Transverse colon (tissue), 4 donors: ENCODE results near the gene PKP1. TPM values are rescaled to one million over a fixed set of nuclear protein-coding genes. Genes with fewer than 3 reads are reported as not detected.

Source experiments
- DNase-seq: peaks from one replicate; pipeline ENCODE4 v3.0.0-alpha.2; 2019
- H3K27ac ChIP-seq, 4 donors: fragments of 200-600 bp; sonication (generic); 2 replicates each; pipeline ENCODE4 v1.5.1; 2016 to 2018; ENCODE audit warnings: inconsistent platforms in 4 of 4
- H3K27me3 ChIP-seq: fragments of 200-600 bp; sonication (generic); 2 replicates; pipeline ENCODE4 v1.5.1; 2017; ENCODE audit warnings: inconsistent platforms
- H3K36me3 ChIP-seq, 4 donors: fragments of 200-600 bp; sonication (generic); 2 replicates each; pipeline ENCODE4 v1.5.1; 2017 to 2019; ENCODE audit warnings: inconsistent platforms in 4 of 4
- H3K4me1 ChIP-seq, 4 donors: fragments of 200-600 bp; sonication (generic); 2 replicates each; pipeline ENCODE4 v1.5.1; 2017 to 2020; ENCODE audit warnings: inconsistent platforms in 4 of 4
- H3K4me3 ChIP-seq, 4 donors: fragments of 200-600 bp; sonication (generic); 1 replicate in 1 of 4; 2 replicates in 3 of 4; pipeline versions ENCODE4 v1.5.1 to v1.6.1; 2017 to 2019; ENCODE audit warnings: inconsistent platforms in 4 of 4
- H3K9me3 ChIP-seq, 2 donors: fragments of 200-600 bp; sonication (generic); 2 replicates each; pipeline ENCODE4 v1.5.1; 2017 to 2019; ENCODE audit warnings: inconsistent platforms in 2 of 2
- EP300 ChIP-seq: sonication (generic); formaldehyde crosslinking; IDR thresholded peaks from one replicate; pipeline ENCODE4 v1.6.1; 2017; ENCODE audit warnings: antibody characterized with exemption, low read depth
- POLR2A ChIP-seq: fragments of 450-650 bp; IDR thresholded peaks from one replicate; pipeline ENCODE4 v1.6.1; 2016; ENCODE audit warnings: antibody characterized with exemption, mild to moderate bottlenecking, moderate library complexity
- POLR2AphosphoS5 ChIP-seq, 3 donors: sonication (generic); formaldehyde crosslinking; IDR thresholded peaks; one replicate each; pipeline ENCODE4 v1.6.1; 2016; ENCODE audit warnings: antibody characterized with exemption in 3 of 3
- WGBS, 2 donors: methylation state at CpG; one replicate each; pipeline ENCODE4 v1.1.5; 2018; ENCODE audit warnings: low coverage in 1 of 2; 5-methylcytosine and 5-hydroxymethylcytosine counted together
- in situ Hi-C, 4 donors: fragments of 200-750 bp; cut with MboI; loops; one replicate each; pipeline versions ENCODE4 v1.15.0 to v1.15.1; 2017; ENCODE audit warnings: low sequenced_read_pairs in 3 of 4, low pct_ligation_motif_present in 1 of 4, low pct_unique_long_range_greater_than_20kb in 1 of 4
- intact Hi-C: fragments of 100-400 bp; cut with DNase I; formaldehyde crosslinking; loops from one replicate; pipeline ENCODE4 v1.15.1; 2023; ENCODE audit warnings: low total_unique reads
- total RNA-seq, 4 donors: library from RNA; depleted of rRNA; stranded (reverse); fragments of >200 nt; gene quantifications; one replicate each; pipeline ENCODE4 v1.1.0, GENCODE V29; 2016
- TF ChIP-seq, protein P1 (sequence below), 5 experiments: fragments of 200-600 bp in 3 of 5; fragments of 450-650 bp in 2 of 5; sonication (generic) in 3 of 5; IDR thresholded peaks; 1 replicate in 2 of 5; 2 replicates in 3 of 5; pipeline ENCODE4 v1.5.1; 2016 to 2017; ENCODE audit warnings: antibody characterized with exemption in 5 of 5, inconsistent platforms in 3 of 5, mild to moderate bottlenecking in 2 of 5, moderate library complexity in 1 of 5

The PKP1 gene
- total RNA-seq, 4 donors from 2014 or later = 0.14 to 0.32 TPM; not detected in 2

- H3K4me3 ChIP-seq = no peak overlapping the region
- DNase-seq = no peak
- no peaks in the 10 kb centered on the region for H3K36me3 ChIP-seq
- TF ChIP-seq, protein P1, sequence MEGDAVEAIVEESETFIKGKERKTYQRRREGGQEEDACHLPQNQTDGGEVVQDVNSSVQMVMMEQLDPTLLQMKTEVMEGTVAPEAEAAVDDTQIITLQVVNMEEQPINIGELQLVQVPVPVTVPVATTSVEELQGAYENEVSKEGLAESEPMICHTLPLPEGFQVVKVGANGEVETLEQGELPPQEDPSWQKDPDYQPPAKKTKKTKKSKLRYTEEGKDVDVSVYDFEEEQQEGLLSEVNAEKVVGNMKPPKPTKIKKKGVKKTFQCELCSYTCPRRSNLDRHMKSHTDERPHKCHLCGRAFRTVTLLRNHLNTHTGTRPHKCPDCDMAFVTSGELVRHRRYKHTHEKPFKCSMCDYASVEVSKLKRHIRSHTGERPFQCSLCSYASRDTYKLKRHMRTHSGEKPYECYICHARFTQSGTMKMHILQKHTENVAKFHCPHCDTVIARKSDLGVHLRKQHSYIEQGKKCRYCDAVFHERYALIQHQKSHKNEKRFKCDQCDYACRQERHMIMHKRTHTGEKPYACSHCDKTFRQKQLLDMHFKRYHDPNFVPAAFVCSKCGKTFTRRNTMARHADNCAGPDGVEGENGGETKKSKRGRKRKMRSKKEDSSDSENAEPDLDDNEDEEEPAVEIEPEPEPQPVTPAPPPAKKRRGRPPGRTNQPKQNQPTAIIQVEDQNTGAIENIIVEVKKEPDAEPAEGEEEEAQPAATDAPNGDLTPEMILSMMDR (IDR thresholded peaks at IDR 0.05) = no peak
- no peak for TF ChIP-seq POLR2AphosphoS5 (IDR thresholded peaks at IDR 0.05)
- no peak for TF ChIP-seq EP300
- TF ChIP-seq POLR2A = no peak
- peaks cover 6% of the 10 kb centered on the region for H3K27me3 ChIP-seq
- H3K9me3 ChIP-seq = no peaks in the 10 kb centered on the region
- 75% methylated on average over 10 of the region's 10 CpGs; no CpG with 5 or more reads in 1 of the 2 donors for WGBS, 2 donors
- no peaks in the 10 kb centered on the region for H3K4me1 ChIP-seq
- in situ Hi-C loops (loop anchor here in 3 of 4 donors (10.0 to 25.0 kb wide), 2 partner anchors 93 to 95 kb away; no protein-coding TSS in a partner anchor), intact Hi-C loops (no loop called here)
- no peak overlapping the region for H3K27ac ChIP-seq
Observed at GRCh38 chr1:201357636-201358348, 74.5 kb downstream of the PKP1 start.

- Histone ChIP-seq H3K27me3 (peaks cover 3% of the 10 kb centered on the region), H3K27ac (no peak overlapping the region), H3K36me3 (no peaks in the 10 kb centered on the region), H3K9me3 (no peaks in the 10 kb centered on the region), H3K4me1 (no peaks in the 10 kb centered on the region), H3K4me3 (no peak overlapping the region)
- 80% methylated on average over 3 of the region's 4 CpGs; no CpG with 5 or more reads in 1 of the 2 donors for WGBS, 2 donors
- TF ChIP-seq, protein P1 (IDR thresholded peaks at IDR 0.05) = no peak
- TF ChIP-seq POLR2A = no peak
- no peak for TF ChIP-seq EP300
- TF ChIP-seq POLR2AphosphoS5 (IDR thresholded peaks at IDR 0.05) = no peak
- intact Hi-C loops = no loop called here
- in situ Hi-C loops = loop anchor here in 3 of 4 donors (10.0 to 25.0 kb wide), 2 partner anchors 94 to 96 kb away; no protein-coding TSS in a partner anchor
- DNase-seq = no peak
Observed at GRCh38 chr1:201358596-201358995, 75.3 kb downstream of the PKP1 start.

DNA sequence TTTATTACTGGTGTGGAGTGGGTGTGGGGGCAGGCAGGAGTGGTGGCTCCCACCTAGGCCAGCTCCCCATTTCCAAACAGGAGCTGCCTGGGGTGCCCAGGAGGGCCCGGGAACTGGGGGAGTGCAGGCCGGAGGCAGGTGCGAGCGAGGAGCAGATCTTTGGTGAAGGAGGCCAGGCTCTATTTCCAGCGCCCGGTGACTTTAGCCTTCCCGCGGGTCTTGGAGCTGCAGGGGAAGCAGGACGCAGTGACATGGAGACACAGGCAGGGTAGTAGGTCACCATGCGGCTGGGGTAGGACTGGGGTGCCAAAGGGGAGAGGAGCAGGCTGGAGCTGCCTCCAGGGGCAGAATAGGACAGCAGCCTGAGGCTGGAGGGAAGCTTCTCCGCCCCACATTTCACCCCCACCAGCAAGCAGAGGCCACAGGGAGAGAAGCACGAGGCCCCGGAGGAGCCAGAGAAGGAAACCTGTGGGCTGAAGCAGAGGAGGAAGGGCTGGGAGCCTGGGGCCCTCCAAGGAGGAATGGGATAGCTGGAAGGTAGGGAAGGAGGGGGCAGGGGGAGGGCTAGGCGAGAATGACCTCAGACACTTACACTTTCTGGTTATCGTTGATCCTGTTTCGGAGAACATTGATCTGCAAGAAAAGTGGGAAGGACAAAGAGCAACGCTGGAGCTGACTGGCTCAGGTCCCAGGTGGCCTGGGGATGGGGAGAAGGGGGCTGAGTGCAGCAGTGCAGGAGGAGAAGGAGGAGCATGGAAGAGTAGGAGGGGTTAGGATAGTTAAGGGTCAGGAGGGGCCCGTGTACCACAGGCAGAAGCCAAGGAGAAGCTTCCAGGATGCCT is 75.9 kb downstream of the PKP1 start:
- in situ Hi-C loops = loop anchor here in 3 of 4 donors (10.0 to 25.0 kb wide), 2 partner anchors 94 to 97 kb away; no protein-coding TSS in a partner anchor
- no peaks in the 10 kb centered on the region for H3K36me3 ChIP-seq
- no peak for DNase-seq
- no peaks in the 10 kb centered on the region for H3K9me3 ChIP-seq
- 48 to 80% methylated on average over 5 to 18 of the region's 18 CpGs for WGBS, 2 donors
- no peaks in the 10 kb centered on the region for H3K27me3 ChIP-seq
- no peak overlapping the region for H3K27ac ChIP-seq
- no peak for TF ChIP-seq POLR2AphosphoS5 (IDR thresholded peaks at IDR 0.05)
- TF ChIP-seq, protein P1 (IDR thresholded peaks at IDR 0.05) = no peak
- no peak for TF ChIP-seq EP300
- TF ChIP-seq POLR2A = no peak
- no peak overlapping the region for H3K4me3 ChIP-seq
- no peaks in the 10 kb centered on the region for H3K4me1 ChIP-seq
- intact Hi-C loops = no loop called here

- in situ Hi-C loops (loop anchor here in 3 of 4 donors (10.0 to 25.0 kb wide), 2 partner anchors 95 to 98 kb away; no protein-coding TSS in a partner anchor), intact Hi-C loops (loop anchor here (5.0 kb wide), 1 partner anchor 108 kb away; no protein-coding TSS in a partner anchor)
- DNase-seq = no peak
Observed at GRCh38 chr1:201359873-201360210, 76.5 kb downstream of the PKP1 start.

More at GRCh38 chr1:201359873-201360210, 76.5 kb downstream of the PKP1 start:
- Histone ChIP-seq H3K4me1 (no peaks in the 10 kb centered on the region), H3K4me3 (no peak overlapping the region), H3K27ac (no peak overlapping the region), H3K9me3 (no peaks in the 10 kb centered on the region), H3K36me3 (no peaks in the 10 kb centered on the region), H3K27me3 (no peaks in the 10 kb centered on the region)
- 84% methylated on average over 2 of the region's 2 CpGs; no CpG with 5 or more reads in 1 of the 2 donors for WGBS, 2 donors
- TF ChIP-seq POLR2AphosphoS5 (IDR thresholded peaks at IDR 0.05) (no peak), POLR2A (no peak), EP300 (no peak)
- TF ChIP-seq, protein P1 (IDR thresholded peaks at IDR 0.05) = no peak
